Heart right ventricle (tissue), 16 donors: ENCODE measurements around the gene GLP1R. TPM values are rescaled to one million over a fixed set of nuclear protein-coding genes. Genes with fewer than 3 reads are reported as not detected.
A peak's percentile ranks its signal among the peaks of the same experiment; 100 is the strongest.

Source experiments
- ATAC-seq, 8 donors: fragments of 200-7000 bp; cut with Tn5 transposase; one replicate each; pipeline ENCODE4 v1.9.1; 2020; ENCODE audit warnings: mild to moderate bottlenecking in 8 of 8, moderate library complexity in 8 of 8, moderate number of reproducible peaks in 1 of 8
- DNase-seq, 2 donors: peaks; one replicate each; pipeline ENCODE4 v3.0.0-alpha.2; 2020
- H3K27ac ChIP-seq, 10 donors: fragments of 200-600 bp; sonication (generic) in 2 of 10; one replicate each; pipeline versions ENCODE4 v1.5.0 to v1.8.0; 2020 to 2022; ENCODE audit warnings: mild to moderate bottlenecking in 3 of 10
- H3K27me3 ChIP-seq, 7 donors: fragments of 200-600 bp; one replicate each; pipeline ENCODE4 v1.8.0; 2021 to 2022; ENCODE audit warnings: mild to moderate bottlenecking in 2 of 7
- H3K36me3 ChIP-seq, 9 donors: fragments of 200-600 bp; sonication (generic) in 1 of 9; one replicate each; pipeline versions ENCODE4 v1.5.0 to v1.8.0; 2020 to 2022; ENCODE audit warnings: mild to moderate bottlenecking in 2 of 9
- H3K4me1 ChIP-seq, 9 donors: fragments of 200-600 bp; sonication (generic) in 1 of 9; one replicate each; pipeline versions ENCODE4 v1.5.0 to v1.8.0; 2020 to 2022; ENCODE audit warnings: mild to moderate bottlenecking in 4 of 9
- H3K4me3 ChIP-seq, 10 donors: fragments of 200-600 bp; sonication (generic) in 2 of 10; one replicate each; pipeline versions ENCODE4 v1.5.0 to v1.8.0; 2020 to 2022; ENCODE audit warnings: mild to moderate bottlenecking in 7 of 10, moderate library complexity in 2 of 10
- H3K9me3 ChIP-seq, 11 donors: fragments of 200-600 bp in 10 of 11; sonication (generic) in 2 of 11; one replicate each; pipeline versions ENCODE4 v1.5.0 to v1.8.0; 2013 to 2022; ENCODE audit warnings: mild to moderate bottlenecking in 2 of 11, control low read depth in 1 of 11, moderate library complexity in 1 of 11
- WGBS, 2 donors: extraction: QIAGEN DNeasy Blood & Tissue Kit; methylation state at CpG; one replicate each; pipeline ENCODE4 v1.1.7; 2013; ENCODE audit warnings: inconsistent platforms in 1 of 2; 5-methylcytosine and 5-hydroxymethylcytosine counted together
- intact Hi-C, 10 donors: fragments of 100-400 bp; cut with DNase I; formaldehyde crosslinking; loops; one replicate each; pipeline versions ENCODE4 v1.11.1 to v1.14.2; 2022
- polyA plus RNA-seq, 2 donors: library from polyadenylated mRNA; stranded (reverse); fragments of 200-250 nt; gene quantifications; one replicate each; pipeline ENCODE4 v1.2.3, GENCODE V29; 2013
- total RNA-seq, 10 donors: library from RNA; stranded (reverse); fragmentation: NEBNext Ultra II Directional in 3 of 10; extraction: Animal tissue kit (Norgen Biotek cat#: 25700) in 3 of 10; gene quantifications; one replicate each; pipeline versions ENCODE4 v1.2.1 to v1.2.4, GENCODE V29; 2021 to 2023
- TF ChIP-seq, protein P1 (sequence below), 9 donors: fragments of 200-600 bp; sonication (generic) in 2 of 9; IDR thresholded peaks; one replicate each; pipeline versions ENCODE4 v1.5.0 to v1.8.0; 2021 to 2022; ENCODE audit warnings: antibody characterized with exemption in 9 of 9, mild to moderate bottlenecking in 5 of 9, moderate library complexity in 1 of 9
- donor health status: Arrhythmogenic right ventricular cardiomyopathy.
- donor health status: ischemic (EF 13 %, LVEDD 7.1; RV severe dilation, severe dysfunction).
- donor health status: healthy with polysubstance abuse.
- donor health status: DM: no; HTN: yes; CAD: no.
- donor health status: DM: no; HTN: no; CAD: no.
- donor health status: ischemic (EF 25% LVEDD 6.9; RV normal size, moderate dysfunction).
- donor health status: ischemic (EF 25% LVEDD 5.7; RV mildly dilated, moderate dysfunction).
- donor health status: healthy.
- donor health status: DM: yes; HTN: yes; CAD: no.
- donor health status: Ischemic cardiomyopathy.
- donor health status: ischemic (EF 35%, LVEDD 5.7; RV mildly dilated, moderate dysfunction).
- donor health status: nonischemic (EF 11% LVEDD 7.7; RV severe dilation, severe dysfunction).
- donor health status: DM: yes; HTN: yes; CAD: no.
- donor health status: PGD.
- donor health status: ischemic (EF 29% LVEDD 5.4; RV normal size, mild dysfunction).
- donor health status: nonischemic (EF 23%, LVEDD 6.1; RV moderate dilation, normal function).

The GLP1R gene
- total and polyA plus RNA-seq, 12 donors = 0.39 to 5.9 (median 1.8) TPM

DNA sequence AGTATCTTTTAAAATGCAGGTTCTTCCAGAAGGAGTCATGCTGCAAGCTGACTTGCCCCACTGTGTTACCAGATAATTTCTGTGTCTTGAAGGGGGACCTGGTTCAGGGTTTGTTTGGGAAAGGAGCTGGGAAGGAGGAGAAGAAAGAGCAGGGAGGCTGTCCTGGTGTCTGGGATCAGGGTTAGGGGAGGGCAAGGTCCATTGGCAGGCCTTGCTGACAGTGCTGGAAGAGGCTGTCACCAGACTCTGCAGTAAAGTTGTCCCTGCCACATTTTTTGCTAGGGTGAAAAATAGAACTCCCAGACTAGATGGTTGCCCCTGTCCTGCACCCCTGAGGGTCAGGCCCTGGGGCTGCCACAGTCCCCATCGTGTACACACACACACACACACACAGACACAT is 14.9 kb downstream of the GLP1R start:
- ATAC-seq (peak in 5 of 8 donors; percentile 47 to 71 (median 67)), DNase-seq (no peak)
- Histone ChIP-seq H3K9me3 (no peaks in the 10 kb centered on the region), H3K4me3 (no peak overlapping the region), H3K4me1 (peaks cover 0 to 18% (median 11%) of the 10 kb centered on the region in 9 donors), H3K36me3 (no peaks in the 10 kb centered on the region), H3K27me3 (peaks cover 0 to 17% (median 7%) of the 10 kb centered on the region in 7 donors), H3K27ac (peak overlapping the region in 4 of 10 donors; percentile 10 to 63 (median 29))
- intact Hi-C loops = no loop called here
- TF ChIP-seq, protein P1, sequence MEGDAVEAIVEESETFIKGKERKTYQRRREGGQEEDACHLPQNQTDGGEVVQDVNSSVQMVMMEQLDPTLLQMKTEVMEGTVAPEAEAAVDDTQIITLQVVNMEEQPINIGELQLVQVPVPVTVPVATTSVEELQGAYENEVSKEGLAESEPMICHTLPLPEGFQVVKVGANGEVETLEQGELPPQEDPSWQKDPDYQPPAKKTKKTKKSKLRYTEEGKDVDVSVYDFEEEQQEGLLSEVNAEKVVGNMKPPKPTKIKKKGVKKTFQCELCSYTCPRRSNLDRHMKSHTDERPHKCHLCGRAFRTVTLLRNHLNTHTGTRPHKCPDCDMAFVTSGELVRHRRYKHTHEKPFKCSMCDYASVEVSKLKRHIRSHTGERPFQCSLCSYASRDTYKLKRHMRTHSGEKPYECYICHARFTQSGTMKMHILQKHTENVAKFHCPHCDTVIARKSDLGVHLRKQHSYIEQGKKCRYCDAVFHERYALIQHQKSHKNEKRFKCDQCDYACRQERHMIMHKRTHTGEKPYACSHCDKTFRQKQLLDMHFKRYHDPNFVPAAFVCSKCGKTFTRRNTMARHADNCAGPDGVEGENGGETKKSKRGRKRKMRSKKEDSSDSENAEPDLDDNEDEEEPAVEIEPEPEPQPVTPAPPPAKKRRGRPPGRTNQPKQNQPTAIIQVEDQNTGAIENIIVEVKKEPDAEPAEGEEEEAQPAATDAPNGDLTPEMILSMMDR (IDR thresholded peaks at IDR 0.05) = no peak
- 7 to 29% methylated on average over 1 of the region's 1 CpG for WGBS, 2 donors

DNA sequence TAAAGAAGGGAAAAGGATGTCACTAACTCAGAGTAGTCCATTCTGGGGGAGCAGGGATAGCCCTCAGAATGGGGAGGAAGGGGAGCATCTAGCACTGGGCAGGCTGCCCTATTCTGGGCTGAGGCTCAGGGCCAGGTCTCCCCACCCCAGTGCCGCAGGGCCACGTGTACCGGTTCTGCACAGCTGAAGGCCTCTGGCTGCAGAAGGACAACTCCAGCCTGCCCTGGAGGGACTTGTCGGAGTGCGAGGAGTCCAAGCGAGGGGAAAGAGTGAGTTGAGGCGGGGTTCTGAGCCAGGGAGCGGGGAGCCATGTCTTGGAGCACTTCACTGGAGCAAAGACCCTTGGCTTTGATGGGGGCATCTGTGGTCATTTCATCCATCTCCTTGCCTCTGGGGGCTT is 17.0 kb downstream of the GLP1R start:
- DNase-seq (no peak), ATAC-seq (peak in 1 of 8 donors; percentile 46)
- peaks cover 0 to 18% (median 11%) of the 10 kb centered on the region in 9 donors for H3K4me1 ChIP-seq
- 62 to 75% methylated on average over 8 of the region's 8 CpGs for WGBS, 2 donors
- H3K27ac ChIP-seq = no peak overlapping the region
- intact Hi-C loops = no loop called here
- no peaks in the 10 kb centered on the region for H3K9me3 ChIP-seq
- H3K27me3 ChIP-seq = peaks cover 0 to 17% (median 0%) of the 10 kb centered on the region in 7 donors
- TF ChIP-seq, protein P1 (IDR thresholded peaks at IDR 0.05) = no peak
- H3K36me3 ChIP-seq = no peaks in the 10 kb centered on the region
- H3K4me3 ChIP-seq = no peak overlapping the region

- intact Hi-C loops = no loop called here
Measured at GRCh38 chr6:39068391-39068790, 19.8 kb downstream of the GLP1R start.

DNA sequence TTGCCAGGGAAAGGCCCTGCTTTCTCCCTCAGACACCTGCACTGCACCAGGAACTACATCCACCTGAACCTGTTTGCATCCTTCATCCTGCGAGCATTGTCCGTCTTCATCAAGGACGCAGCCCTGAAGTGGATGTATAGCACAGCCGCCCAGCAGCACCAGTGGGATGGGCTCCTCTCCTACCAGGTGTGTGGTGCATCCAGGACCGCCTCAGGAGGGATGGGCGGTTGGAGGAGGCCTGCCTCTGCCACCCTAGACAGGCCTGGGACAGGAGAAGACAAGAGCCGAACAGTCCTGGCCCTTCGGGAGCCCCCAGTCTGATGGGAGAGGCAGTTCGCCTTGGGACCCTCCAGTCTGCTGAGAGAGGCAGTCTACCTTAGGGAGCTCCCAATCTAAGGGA is 24.2 kb downstream of the GLP1R start:
- TF ChIP-seq, protein P1 (IDR thresholded peaks at IDR 0.05) = no peak
- WGBS, 2 donors = 93% methylated on average over 9 of the region's 9 CpGs

More at GRCh38 chr6:39068391-39068790, 19.8 kb downstream of the GLP1R start:
- TF ChIP-seq, protein P1 (IDR thresholded peaks at IDR 0.05) = no peak
- ATAC-seq (no peak), DNase-seq (no peak)
- WGBS, 2 donors = 81% methylated on average over 7 of the region's 7 CpGs
- Histone ChIP-seq H3K4me3 (no peak overlapping the region), H3K27me3 (peaks cover 0 to 24% (median 0%) of the 10 kb centered on the region in 7 donors), H3K4me1 (peaks cover 0 to 6% (median under 1%) of the 10 kb centered on the region in 9 donors), H3K9me3 (no peaks in the 10 kb centered on the region), H3K27ac (no peak overlapping the region), H3K36me3 (no peaks in the 10 kb centered on the region)

More for the DNA sequence above, 24.2 kb downstream of the GLP1R start:
- no peak for DNase-seq
- peaks cover 0 to 12% (median 0%) of the 10 kb centered on the region in 7 donors for H3K27me3 ChIP-seq
- no peak overlapping the region for H3K27ac ChIP-seq
- H3K36me3 ChIP-seq = no peaks in the 10 kb centered on the region
- H3K9me3 ChIP-seq = no peaks in the 10 kb centered on the region
- no peak overlapping the region for H3K4me3 ChIP-seq
- intact Hi-C loops = no loop called here
- no peak for ATAC-seq
- H3K4me1 ChIP-seq = no peaks in the 10 kb centered on the region
